WTC11 (cell line): Measurements from ENCODE around the gene MYL10. TPM values are rescaled to one million over a fixed set of nuclear protein-coding genes. Genes with fewer than 3 reads are reported as not detected.

Source experiments
- ATAC-seq: fragments of 200-7000 bp; cut with Tn5 transposase; 2 replicates; pipeline ENCODE4 v1.10.0; 2021; ENCODE audit warnings: mild to moderate bottlenecking, moderate library complexity
- CTCF ChIA-PET: fragments of 300-600 bp; sonication (Branson Sonifier 250); formaldehyde crosslinking; loops from one replicate; lab custom pipeline; 2021; ENCODE audit warnings: antibody characterized with exemption; lab: Charles Lee
- POLR2A ChIA-PET: fragments of 350-600 bp; sonication (Branson Sonifier 250); formaldehyde crosslinking; loops from one replicate; lab custom pipeline; 2021; ENCODE audit warnings: antibody characterized with exemption; lab: Charles Lee
- DNase-seq: peaks from one replicate; pipeline ENCODE4 v3.0.0; 2021; ENCODE audit warnings: low spot score
- H3K27ac Mint-ChIP-seq: 2 replicates; pipeline ENCODE4 v1.8.0; 2021; ENCODE audit warnings: mixed read lengths
- H3K27me3 Mint-ChIP-seq: 2 replicates; pipeline ENCODE4 v1.8.0; 2021; ENCODE audit warnings: low read depth, mild to moderate bottlenecking, moderate library complexity, mixed read lengths
- H3K36me3 Mint-ChIP-seq: 2 replicates; pipeline ENCODE4 v1.8.0; 2021; ENCODE audit warnings: mixed read lengths
- H3K4me1 Mint-ChIP-seq: 2 replicates; pipeline ENCODE4 v1.8.0; 2022; ENCODE audit warnings: mixed read lengths
- H3K4me3 Mint-ChIP-seq: 2 replicates; pipeline ENCODE4 v1.8.0; 2021; ENCODE audit warnings: mild to moderate bottlenecking, moderate library complexity, mixed read lengths
- H3K9me3 Mint-ChIP-seq: 2 replicates; pipeline ENCODE4 v1.8.0; 2021; ENCODE audit warnings: mixed read lengths
- ARID4B ChIP-seq: sonication (generic); formaldehyde crosslinking; IDR thresholded peaks from 2 replicates; pipeline ENCODE4 v1.8.0; 2023; ENCODE audit warnings: missing genetic modification reagents, mild to moderate bottlenecking, borderline replicate concordance
- ATF1 ChIP-seq: sonication (generic); formaldehyde crosslinking; IDR thresholded peaks from 2 replicates; pipeline ENCODE4 v1.8.1; 2023; ENCODE audit warnings: mild to moderate bottlenecking, moderate library complexity, missing genetic modification reagents
- E2F5 ChIP-seq: sonication (generic); formaldehyde crosslinking; IDR thresholded peaks from 2 replicates; pipeline ENCODE4 v1.8.1; 2022; ENCODE audit warnings: mild to moderate bottlenecking, moderate library complexity, missing genetic modification reagents
- GABPB1 ChIP-seq: sonication (generic); formaldehyde crosslinking; IDR thresholded peaks from 2 replicates; pipeline ENCODE4 v1.8.1; 2023; ENCODE audit warnings: mild to moderate bottlenecking, missing genetic modification reagents
- IRF2 ChIP-seq: sonication (generic); formaldehyde crosslinking; IDR thresholded peaks from 2 replicates; pipeline ENCODE4 v1.8.0; 2022; ENCODE audit warnings: low read depth, missing genetic modification reagents, borderline replicate concordance
- MXD4 ChIP-seq: fragments of 250-450 bp; sonication (Bioruptor Pico); IDR thresholded peaks from 2 replicates; pipeline ENCODE4 v1.8.0; 2021; ENCODE audit warnings: mild to moderate bottlenecking, moderate library complexity, borderline replicate concordance
- NR2C2 ChIP-seq: sonication (generic); formaldehyde crosslinking; IDR thresholded peaks from 2 replicates; pipeline ENCODE4 v1.8.0; 2022; ENCODE audit warnings: mild to moderate bottlenecking, missing genetic modification reagents
- TEAD1 ChIP-seq: sonication (generic); formaldehyde crosslinking; IDR thresholded peaks from 2 replicates; pipeline ENCODE4 v1.8.0; 2022; ENCODE audit warnings: mild to moderate bottlenecking, missing genetic modification reagents
- TEAD4 ChIP-seq: sonication (generic); formaldehyde crosslinking; IDR thresholded peaks from 2 replicates; pipeline ENCODE4 v1.8.0; 2022; ENCODE audit warnings: mild to moderate bottlenecking, missing genetic modification reagents
- ZNF423 ChIP-seq: fragments of 250-450 bp; sonication (Bioruptor Pico); IDR thresholded peaks from 2 replicates; pipeline ENCODE4 v2.1.2; 2022; ENCODE audit warnings: mild to moderate bottlenecking, moderate library complexity
- ZNF671 ChIP-seq: fragments of 250-450 bp; sonication (Bioruptor Pico); IDR thresholded peaks from 2 replicates; pipeline ENCODE4 v1.8.0; 2021; ENCODE audit warnings: mild to moderate bottlenecking
- total RNA-seq: library from RNA; stranded (reverse); gene quantifications from 3 replicates; pipeline ENCODE4 v1.2.3, GENCODE V29; 2021
- TF ChIP-seq, protein P1 (sequence below): sonication (generic); formaldehyde crosslinking; IDR thresholded peaks from 2 replicates; pipeline ENCODE4 v1.8.0; 2022; ENCODE audit warnings: mild to moderate bottlenecking, missing genetic modification reagents
- TF ChIP-seq, protein P2 (sequence below): sonication (generic); formaldehyde crosslinking; IDR thresholded peaks from 2 replicates; pipeline ENCODE4 v1.8.0; 2022; ENCODE audit warnings: mild to moderate bottlenecking, missing genetic modification reagents

MYL10 gene
- total RNA-seq, 1 experiment from 2014 or later: not detected

DNA sequence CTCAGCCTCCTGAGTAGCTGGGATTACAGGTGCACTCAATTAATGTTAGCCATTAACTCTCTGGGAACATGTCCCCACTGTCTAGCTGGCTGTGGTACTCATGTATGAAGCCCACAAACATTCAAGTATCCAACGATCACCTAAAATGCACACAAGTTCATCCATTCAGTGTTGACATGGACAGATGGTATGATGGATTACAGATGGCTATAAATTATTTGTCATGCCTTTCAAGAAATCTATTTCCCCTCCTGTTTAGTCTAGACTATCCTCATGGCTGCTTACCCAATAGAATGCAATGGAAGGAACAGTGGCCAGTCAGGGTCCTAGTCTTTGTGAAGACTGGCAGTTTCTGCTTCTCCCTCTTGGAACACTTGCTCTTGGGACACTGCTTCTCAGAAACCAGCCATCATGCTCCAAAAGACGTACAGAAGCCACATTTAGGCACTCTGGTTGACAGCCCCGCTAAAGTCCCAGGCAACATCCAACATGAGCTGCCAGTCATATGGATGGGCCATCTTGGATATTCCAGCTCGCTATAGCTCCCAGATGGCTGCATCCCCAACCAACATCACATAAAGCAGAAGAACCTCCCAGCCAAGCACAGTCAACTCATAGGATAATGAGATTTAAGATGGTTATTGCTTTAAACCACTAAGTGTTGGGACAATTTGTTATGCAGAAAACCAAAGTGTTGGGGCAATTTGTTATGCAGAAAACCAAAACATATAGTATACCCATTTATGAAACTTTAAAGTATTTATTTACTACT, 33.1 kb downstream of the MYL10 start (continued):
- TF ChIP-seq ZNF671 (CRISPR knock-in tag): no peak
- TF ChIP-seq, all 79 proteins: peak for 0

GRCh38 chr7:101595246-101595645, 33.9 kb downstream of the MYL10 start:
- H3K4me3 Mint-ChIP-seq: no peak overlapping the region
- no peak for DNase-seq
- ChIA-PET POLR2A (no interaction called here), CTCF (interaction anchor here (0.6 to 1.4 kb wide), 3 partner anchors 30 to 52 kb away, joined by 3 to 5 read pairs (median 3); no protein-coding TSS in a partner anchor)
- TF ChIP-seq ARID4B (CRISPR knock-in tag) (no peak), TEAD4 (no peak), ZNF423 (no peak), NR2C2 (CRISPR knock-in tag) (no peak), ATF1 (CRISPR knock-in tag) (no peak), GABPB1 (no peak), IRF2 (no peak)
- TF ChIP-seq, protein P1, sequence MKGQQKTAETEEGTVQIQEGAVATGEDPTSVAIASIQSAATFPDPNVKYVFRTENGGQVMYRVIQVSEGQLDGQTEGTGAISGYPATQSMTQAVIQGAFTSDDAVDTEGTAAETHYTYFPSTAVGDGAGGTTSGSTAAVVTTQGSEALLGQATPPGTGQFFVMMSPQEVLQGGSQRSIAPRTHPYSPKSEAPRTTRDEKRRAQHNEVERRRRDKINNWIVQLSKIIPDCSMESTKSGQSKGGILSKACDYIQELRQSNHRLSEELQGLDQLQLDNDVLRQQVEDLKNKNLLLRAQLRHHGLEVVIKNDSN (CRISPR knock-in tag): no peak
- no peak for ATAC-seq
- H3K36me3 Mint-ChIP-seq: no peaks in the 10 kb centered on the region
- no peak overlapping the region for H3K27ac Mint-ChIP-seq
- no peaks in the 10 kb centered on the region for H3K27me3 Mint-ChIP-seq
- H3K4me1 Mint-ChIP-seq: no peaks in the 10 kb centered on the region
- H3K9me3 Mint-ChIP-seq: no peaks in the 10 kb centered on the region

- ATAC-seq: no peak
- TF ChIP-seq MXD4 (CRISPR knock-in tag) (no peak), TEAD1 (CRISPR knock-in tag) (no peak), E2F5 (CRISPR knock-in tag) (no peak)
- TF ChIP-seq, protein P2, sequence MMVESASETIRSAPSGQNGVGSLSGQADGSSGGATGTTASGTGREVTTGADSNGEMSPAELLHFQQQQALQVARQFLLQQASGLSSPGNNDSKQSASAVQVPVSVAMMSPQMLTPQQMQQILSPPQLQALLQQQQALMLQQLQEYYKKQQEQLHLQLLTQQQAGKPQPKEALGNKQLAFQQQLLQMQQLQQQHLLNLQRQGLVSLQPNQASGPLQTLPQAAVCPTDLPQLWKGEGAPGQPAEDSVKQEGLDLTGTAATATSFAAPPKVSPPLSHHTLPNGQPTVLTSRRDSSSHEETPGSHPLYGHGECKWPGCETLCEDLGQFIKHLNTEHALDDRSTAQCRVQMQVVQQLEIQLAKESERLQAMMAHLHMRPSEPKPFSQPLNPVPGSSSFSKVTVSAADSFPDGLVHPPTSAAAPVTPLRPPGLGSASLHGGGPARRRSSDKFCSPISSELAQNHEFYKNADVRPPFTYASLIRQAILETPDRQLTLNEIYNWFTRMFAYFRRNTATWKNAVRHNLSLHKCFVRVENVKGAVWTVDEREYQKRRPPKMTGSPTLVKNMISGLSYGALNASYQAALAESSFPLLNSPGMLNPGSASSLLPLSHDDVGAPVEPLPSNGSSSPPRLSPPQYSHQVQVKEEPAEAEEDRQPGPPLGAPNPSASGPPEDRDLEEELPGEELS (CRISPR knock-in tag): no peak
- TF ChIP-seq, protein P1 (CRISPR knock-in tag): no peak
- Mint-ChIP-seq H3K4me3 (no peak overlapping the region), H3K9me3 (no peaks in the 10 kb centered on the region), H3K27me3 (no peaks in the 10 kb centered on the region), H3K4me1 (no peaks in the 10 kb centered on the region), H3K36me3 (no peaks in the 10 kb centered on the region), H3K27ac (no peak overlapping the region)
- POLR2A ChIA-PET: no interaction called here
- DNase-seq: no peak
- CTCF ChIA-PET: interaction anchor here (0.6 to 1.4 kb wide), 3 partner anchors 31 to 52 kb away, joined by 3 to 5 read pairs (median 3); no protein-coding TSS in a partner anchor
Measured at GRCh38 chr7:101594790-101595189, 34.3 kb downstream of the MYL10 start.
